GM21367 (cell line): ENCODE data around the gene SLC5A12.

ENCODE experiments used
- ATAC-seq: cut with Tn5 transposase; IDR thresholded peaks from one replicate; pipeline ENCODE4 v1.9.1; 2021; ENCODE audit not compliant: unreplicated experiment

Gene SLC5A12

GRCh38 chr11:26721948-26722475 lies at the start of gene SLC5A12:
TSS of gene SLC5A12 (minus strand) at chr11:26722060. CDS start at chr11:26721714, 346 bp downstream.
- ATAC-seq = no peak

- no peak for ATAC-seq
Measured at GRCh38 chr11:26769027-26769426, 47.2 kb upstream of the SLC5A12 start.

- no peak for ATAC-seq
Measured at GRCh38 chr11:26767060-26767459, 45.2 kb upstream of the SLC5A12 start.

- no peak for ATAC-seq
Measured at GRCh38 chr11:26765323-26765722, 43.5 kb upstream of the SLC5A12 start.

GRCh38 chr11:26764825-26765224 lies 43.0 kb upstream of the SLC5A12 start:
- no peak for ATAC-seq

GRCh38 chr11:26764315-26764714 lies 42.5 kb upstream of the SLC5A12 start:
- ATAC-seq = no peak

- no peak for ATAC-seq
Measured at GRCh38 chr11:26762089-26762488, 40.2 kb upstream of the SLC5A12 start.

- ATAC-seq = no peak
Measured at GRCh38 chr11:26761361-26761809, 39.5 kb upstream of the SLC5A12 start.

- no peak for ATAC-seq
Measured at GRCh38 chr11:26757995-26758394, 36.1 kb upstream of the SLC5A12 start.

- ATAC-seq = no peak
Measured at GRCh38 chr11:26755762-26756161, 33.9 kb upstream of the SLC5A12 start.

GRCh38 chr11:26753723-26754504 lies 32.1 kb upstream of the SLC5A12 start:
- peak; percentile 75 for ATAC-seq

- no peak for ATAC-seq
Measured at GRCh38 chr11:26749927-26750326, 28.1 kb upstream of the SLC5A12 start.

- peak; percentile 45 for ATAC-seq
Measured at GRCh38 chr11:26743622-26744021, 21.8 kb upstream of the SLC5A12 start.

GRCh38 chr11:26742966-26743365 lies 21.1 kb upstream of the SLC5A12 start:
- ATAC-seq = no peak

- ATAC-seq = no peak
Measured at GRCh38 chr11:26741036-26741435, 19.2 kb upstream of the SLC5A12 start.

- ATAC-seq = no peak
Measured at GRCh38 chr11:26739366-26740073, 17.7 kb upstream of the SLC5A12 start.

GRCh38 chr11:26734691-26735090 lies 12.8 kb upstream of the SLC5A12 start:
- ATAC-seq = no peak

GRCh38 chr11:26731084-26731456 lies 9.2 kb upstream of the SLC5A12 start:
- ATAC-seq = no peak

GRCh38 chr11:26730414-26731083 lies 8.7 kb upstream of the SLC5A12 start:
- ATAC-seq = no peak

- ATAC-seq = no peak
Measured at GRCh38 chr11:26729284-26729683, 7.4 kb upstream of the SLC5A12 start.

GRCh38 chr11:26726960-26727359 lies 5.1 kb upstream of the SLC5A12 start:
- ATAC-seq = no peak

- no peak for ATAC-seq
Measured at GRCh38 chr11:26719998-26720397, 1.9 kb downstream of the SLC5A12 start.
